GM20431 (cell line): ENCODE results near the gene GDAP2.

Experiments
- in situ Hi-C: fragments of 300-500 bp; cut with MseI, MboI; formaldehyde crosslinking; loops from one replicate; pipeline ENCODE4 v1.15.0; 2020; ENCODE audit warnings: low sequenced_read_pairs; ENCODE audit not compliant: unreplicated experiment

The GDAP2 gene

GRCh38 chr1:117815926-117816325 lies 113.5 kb downstream of the GDAP2 start:
- in situ Hi-C loops: no loop called here

- in situ Hi-C loops: no loop called here
Measured at GRCh38 chr1:117814856-117815797, 114.3 kb downstream of the GDAP2 start.
